Measurements from ENCODE around the gene UBE2S. TPM values are rescaled to one million over a fixed set of nuclear protein-coding genes. Genes with fewer than 3 reads are reported as not detected.

UBE2S gene
- total RNA-seq, 1 experiment from 2014 or later: 393 TPM

DNA sequence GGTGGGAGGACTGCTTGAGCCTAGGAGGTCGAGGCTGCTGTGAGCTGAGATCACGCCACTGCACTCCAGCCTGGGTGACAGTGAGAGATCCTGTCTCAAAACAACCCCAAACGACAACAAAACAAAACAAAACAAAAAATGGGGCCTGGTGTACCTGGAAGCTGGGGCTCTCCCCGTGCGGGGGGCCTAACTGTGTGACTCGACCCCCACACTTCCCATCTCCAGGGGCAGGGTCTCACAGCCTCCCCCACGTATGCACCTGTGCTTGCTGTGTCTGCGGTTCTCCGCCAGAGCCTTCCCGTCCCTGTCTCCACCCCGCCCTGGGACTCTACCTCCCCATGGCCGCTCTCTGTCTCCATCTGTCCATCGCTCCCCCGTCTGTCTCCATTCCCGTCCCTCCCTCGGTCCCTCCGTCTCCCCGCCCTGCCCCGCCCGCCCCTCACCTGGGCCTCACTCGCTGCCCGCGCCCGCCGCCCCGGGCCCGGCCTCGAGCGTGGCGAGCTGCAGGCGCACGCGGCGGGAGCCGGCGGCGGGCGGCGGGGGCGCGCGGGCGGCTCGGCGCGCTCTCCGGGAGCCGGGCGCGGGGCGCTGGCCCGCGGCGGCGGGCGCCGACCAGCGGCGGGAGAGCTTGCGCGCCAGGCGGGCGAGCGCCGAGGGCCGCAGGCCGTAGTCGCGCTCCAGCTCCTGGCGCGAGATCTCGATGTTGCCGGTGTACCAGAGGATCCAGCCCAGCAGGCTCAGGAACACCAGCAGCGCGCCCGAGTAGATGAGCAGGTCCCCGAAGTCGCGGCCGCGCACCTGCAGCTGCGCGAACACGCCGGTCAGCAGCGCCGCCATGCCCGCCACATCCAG, 24.1 kb downstream of the UBE2S start:
- H2AK5ac ChIP-seq (ENCODE audit: insufficient read length, low read length): no peak overlapping the region
- H4K91ac ChIP-seq (ENCODE audit: insufficient read length, low read depth, low read length): no peak overlapping the region
- H2BK20ac ChIP-seq (ENCODE audit: low read depth, low read length, poor library complexity, severe bottlenecking): no peak overlapping the region
- H3K14ac ChIP-seq (ENCODE audit: insufficient read depth, low read length): peak overlapping the region; percentile 42; the same call in 1 of the 2 replicates
- H2BK5ac ChIP-seq (ENCODE audit: insufficient read length, low read length): no peak overlapping the region
- peak overlapping the region; percentile 87 for H3K4me2 ChIP-seq (ENCODE audit: insufficient read depth, insufficient read length, low read length)
- no CpG with 5 or more reads among the region's 88 CpGs for WGBS (ENCODE audit: extremely low coverage, insufficient read length, low lambda C conversion rate)
- no peaks in the 10 kb centered on the region for H3K9me3 ChIP-seq (ENCODE audit: control insufficient read depth, low read depth, low read length)
- H3K79me2 ChIP-seq (ENCODE audit: insufficient read depth, low read length): peaks cover 17% of the 10 kb centered on the region; the same call in 1 of the 2 replicates
- no peak overlapping the region for H3T11ph ChIP-seq (ENCODE audit: low read length)
- H3K79me1 ChIP-seq (ENCODE audit: insufficient read depth, low read depth, low read length, poor library complexity, severe bottlenecking): peaks cover 15% of the 10 kb centered on the region
- peaks cover 3% of the 10 kb centered on the region for H4K20me1 ChIP-seq (ENCODE audit: control insufficient read depth, insufficient read depth, insufficient read length)
- Mint-ChIP-seq H3K27me3 (ENCODE audit: low read depth) (peaks cover 39% of the 10 kb centered on the region), H3K9me3 (peaks cover 2 to 3% of the 10 kb centered on the region in 2 experiments; a peak in 2 of 5 replicates), H3K4me3 (peak overlapping the region; percentile 75 to 85), H3K4me1 (peaks cover 32 to 44% of the 10 kb centered on the region in 2 experiments), H3K36me3 (ENCODE audit: insufficient read depth in 1 of 3, low read depth in 3 of 3) (peaks cover 27 to 40% (median 30%) of the 10 kb centered on the region in 3 experiments), H3K27ac (peak overlapping the region in 1 of 3 experiments; percentile 64; a peak in 2 of 7 replicates)
- H3K4ac ChIP-seq (ENCODE audit: low read depth, low read length): no peak overlapping the region
- TF ChIP-seq, protein P1, sequence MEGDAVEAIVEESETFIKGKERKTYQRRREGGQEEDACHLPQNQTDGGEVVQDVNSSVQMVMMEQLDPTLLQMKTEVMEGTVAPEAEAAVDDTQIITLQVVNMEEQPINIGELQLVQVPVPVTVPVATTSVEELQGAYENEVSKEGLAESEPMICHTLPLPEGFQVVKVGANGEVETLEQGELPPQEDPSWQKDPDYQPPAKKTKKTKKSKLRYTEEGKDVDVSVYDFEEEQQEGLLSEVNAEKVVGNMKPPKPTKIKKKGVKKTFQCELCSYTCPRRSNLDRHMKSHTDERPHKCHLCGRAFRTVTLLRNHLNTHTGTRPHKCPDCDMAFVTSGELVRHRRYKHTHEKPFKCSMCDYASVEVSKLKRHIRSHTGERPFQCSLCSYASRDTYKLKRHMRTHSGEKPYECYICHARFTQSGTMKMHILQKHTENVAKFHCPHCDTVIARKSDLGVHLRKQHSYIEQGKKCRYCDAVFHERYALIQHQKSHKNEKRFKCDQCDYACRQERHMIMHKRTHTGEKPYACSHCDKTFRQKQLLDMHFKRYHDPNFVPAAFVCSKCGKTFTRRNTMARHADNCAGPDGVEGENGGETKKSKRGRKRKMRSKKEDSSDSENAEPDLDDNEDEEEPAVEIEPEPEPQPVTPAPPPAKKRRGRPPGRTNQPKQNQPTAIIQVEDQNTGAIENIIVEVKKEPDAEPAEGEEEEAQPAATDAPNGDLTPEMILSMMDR (conservative IDR thresholded peaks at IDR 0.05): no peak; the same call in 2 of the 3 replicates
- no peak overlapping the region for H2AFZ ChIP-seq (ENCODE audit: low read length)
- peaks cover 28% of the 10 kb centered on the region for H3K23me2 ChIP-seq (ENCODE audit: insufficient read length, low read depth, low read length, poor library complexity, severe bottlenecking)
- no peak overlapping the region for H2BK12ac ChIP-seq (ENCODE audit: insufficient read length, low read depth, low read length)
- peaks cover 2% of the 10 kb centered on the region; the same call in 1 of the 2 replicates for H3K27me3 ChIP-seq (ENCODE audit: insufficient read depth, low read length)
- H3K23ac ChIP-seq (ENCODE audit: insufficient read length, low read depth, low read length): no peak overlapping the region
- H3K56ac ChIP-seq (ENCODE audit: insufficient read length, low read depth, low read length): no peak overlapping the region
- H4K8ac ChIP-seq (replicated peaks; ENCODE audit: insufficient read length, low read depth, low read length): no peak overlapping the region
- H3K18ac ChIP-seq (ENCODE audit: insufficient read length, low read depth, low read length): peak overlapping the region; percentile 23
- no peak overlapping the region for H2BK15ac ChIP-seq (ENCODE audit: low read depth, low read length)
- peak; percentile 64 for DNase-seq
- no peak overlapping the region for H3K27ac ChIP-seq (ENCODE audit: insufficient read length, low read depth, low read length)
- H3K4me1 ChIP-seq (ENCODE audit: insufficient read depth, low read length): peaks cover 8% of the 10 kb centered on the region
- H2BK120ac ChIP-seq (ENCODE audit: low read depth, low read length, poor library complexity, severe bottlenecking): no peak overlapping the region
- H3K9ac ChIP-seq (ENCODE audit: extremely low read depth, insufficient read length, low read length): peak overlapping the region; percentile 57
- no peak overlapping the region for H4K5ac ChIP-seq (ENCODE audit: insufficient read length, low read depth, low read length)
